Lung microvascular endothelial cell (primary cell): Measurements from ENCODE around the gene CLEC5A. TPM values are rescaled to one million over a fixed set of nuclear protein-coding genes. Genes with fewer than 3 reads are reported as not detected.
"Not testable (repeated sequence)": the region's sequence is repeated elsewhere in the genome, so short reads cannot be mapped to it uniquely, and the experiment has no call there.

Experiments used
- DNase-seq, 2 donors: peaks; one replicate each; pipeline versions ENCODE4 v3.0.0 to v3.0.0-alpha.2; 2010; ENCODE audit warnings: low read depth in 2 of 2
- total RNA-seq: library from RNA; depleted of rRNA; stranded (reverse); fragments of >200 nt; gene quantifications from 2 replicates; pipeline ENCODE4 v1.2.1, GENCODE V29; 2014

CLEC5A gene
- total RNA-seq, 1 donor from 2014 or later, result not detected

DNA sequence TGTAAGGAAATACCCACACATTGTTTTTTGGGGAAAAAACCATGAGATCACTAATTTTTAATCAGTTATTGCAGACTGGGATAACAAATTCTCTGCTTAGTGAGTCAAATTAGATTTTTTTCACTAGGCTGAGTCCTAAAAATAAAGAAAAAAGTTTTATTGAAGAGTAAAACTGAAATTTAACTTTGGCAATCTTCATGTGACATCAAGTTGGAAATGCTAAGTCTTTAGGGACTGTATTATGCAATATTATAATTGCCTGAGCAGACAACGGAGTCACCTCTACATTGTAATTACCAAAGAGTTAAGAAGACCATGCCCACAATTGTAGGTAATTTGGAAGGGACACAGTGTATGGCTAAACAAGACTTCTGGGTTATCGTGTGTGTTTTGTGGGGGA is 2.2 kb upstream of the CLEC5A start:
- no peak for DNase-seq

DNA sequence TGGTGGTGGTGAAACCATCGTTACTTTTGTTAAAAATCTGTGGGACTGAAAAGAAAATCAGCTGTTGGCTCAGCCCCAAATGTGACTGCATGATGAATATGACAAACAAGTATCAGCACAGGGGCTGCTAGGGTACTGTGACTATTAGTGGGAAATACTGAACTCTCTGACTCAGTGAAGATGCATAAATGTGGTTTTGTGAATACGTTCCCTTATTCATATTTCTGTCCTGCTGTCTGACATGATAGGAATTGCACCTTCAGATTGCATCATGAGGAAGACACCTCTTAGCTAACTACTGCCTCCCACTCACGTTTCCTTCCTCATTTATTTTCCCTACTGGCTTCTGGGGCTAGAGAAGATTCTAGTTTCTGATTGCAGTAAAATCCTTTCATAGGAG is 1.4 kb downstream of the CLEC5A start:
- no peak for DNase-seq

DNA sequence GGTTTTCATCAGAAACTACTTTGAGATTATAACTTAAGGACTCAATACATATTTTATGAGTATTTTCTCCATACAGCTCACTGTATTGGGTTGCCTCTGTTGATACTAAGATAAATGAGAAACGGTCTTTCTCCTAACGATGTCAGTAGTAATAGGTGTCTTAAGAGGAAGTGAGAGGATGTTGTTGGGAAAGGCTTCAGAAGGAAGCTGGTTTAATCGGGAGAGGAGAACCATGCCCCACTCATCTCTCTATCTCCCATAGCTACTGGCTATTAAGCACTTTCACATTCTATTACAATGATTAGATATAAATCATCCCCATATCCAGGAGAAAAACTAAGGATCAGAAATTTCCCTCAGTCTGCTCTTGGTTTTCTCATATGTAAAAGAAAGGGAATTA is 2.0 kb downstream of the CLEC5A start:
- DNase-seq, result no peak

DNA sequence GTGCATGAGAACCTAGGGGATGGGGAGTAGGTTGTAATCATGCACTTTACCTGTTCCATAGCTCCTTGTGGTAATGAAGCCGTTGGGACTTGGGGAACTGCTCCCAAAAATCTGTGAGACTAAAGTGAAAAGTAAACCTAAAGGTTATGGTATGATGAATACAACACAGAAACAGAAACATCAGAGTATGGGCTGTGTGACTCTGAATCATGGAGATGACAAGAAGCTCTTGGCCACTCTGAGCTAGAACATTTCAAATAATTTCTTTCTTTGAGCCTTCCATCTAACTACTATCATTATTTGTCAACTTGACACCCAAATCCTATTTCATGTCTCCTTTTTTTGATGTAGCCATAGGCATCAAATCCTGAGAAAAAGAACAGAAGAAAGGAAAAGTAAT is 2.9 kb downstream of the CLEC5A start:
- no peak for DNase-seq

DNA sequence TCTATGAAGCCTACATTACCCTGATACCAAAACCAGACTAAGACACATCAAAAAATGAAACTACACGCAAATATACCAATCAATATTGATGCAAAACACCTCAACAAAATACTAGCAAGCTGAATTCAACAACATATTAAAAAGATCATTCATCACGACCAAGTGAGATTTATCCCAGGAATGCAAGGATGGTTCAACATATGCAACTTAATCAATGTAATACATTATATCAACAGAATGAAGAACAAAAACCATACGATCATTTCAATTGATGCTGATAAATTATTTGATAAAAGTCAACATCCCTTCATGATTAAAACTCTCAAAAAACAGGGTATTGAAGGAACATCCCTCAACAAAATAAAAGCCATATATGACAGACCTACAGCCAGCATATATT is 5.7 kb downstream of the CLEC5A start:
- no peak for DNase-seq

DNA sequence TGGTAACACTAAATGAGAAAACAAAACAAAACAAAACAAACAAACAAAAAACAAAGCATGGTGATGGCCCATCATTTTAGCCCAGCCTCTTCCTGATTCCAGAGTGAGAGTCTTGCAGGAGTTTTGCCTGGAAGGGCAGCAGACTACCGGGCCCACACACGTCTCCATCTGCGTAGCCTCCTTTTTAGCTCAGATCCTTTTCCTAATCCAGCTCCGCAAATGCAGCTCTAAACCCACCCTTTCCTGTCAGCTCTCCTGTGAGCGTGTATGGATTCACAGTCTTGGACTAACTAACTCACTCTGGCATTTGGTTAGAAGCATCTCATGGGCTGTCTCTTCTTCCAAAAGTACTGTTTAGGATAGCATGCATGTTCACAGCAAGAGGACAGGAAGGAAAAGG is 16.6 kb downstream of the CLEC5A start:
- DNase-seq, result no peak

DNA sequence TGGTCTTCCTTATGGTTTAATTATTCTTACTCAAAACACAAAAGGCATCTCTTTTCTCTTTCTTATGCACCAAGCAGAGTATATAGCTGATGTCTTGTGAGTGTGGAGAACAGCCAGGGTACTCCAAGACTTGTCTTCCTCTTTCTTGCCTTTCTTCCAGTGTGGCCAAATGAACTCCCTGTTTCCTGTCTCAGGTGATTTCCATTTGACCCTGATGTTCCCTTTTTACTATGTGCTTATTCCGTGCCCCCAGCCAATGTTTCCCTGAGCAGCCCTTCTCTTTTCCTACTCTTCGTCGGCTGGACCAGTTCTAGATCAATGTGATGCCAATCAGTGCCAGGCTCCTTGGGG is 18.0 kb downstream of the CLEC5A start:
- DNase-seq, result no peak

DNA sequence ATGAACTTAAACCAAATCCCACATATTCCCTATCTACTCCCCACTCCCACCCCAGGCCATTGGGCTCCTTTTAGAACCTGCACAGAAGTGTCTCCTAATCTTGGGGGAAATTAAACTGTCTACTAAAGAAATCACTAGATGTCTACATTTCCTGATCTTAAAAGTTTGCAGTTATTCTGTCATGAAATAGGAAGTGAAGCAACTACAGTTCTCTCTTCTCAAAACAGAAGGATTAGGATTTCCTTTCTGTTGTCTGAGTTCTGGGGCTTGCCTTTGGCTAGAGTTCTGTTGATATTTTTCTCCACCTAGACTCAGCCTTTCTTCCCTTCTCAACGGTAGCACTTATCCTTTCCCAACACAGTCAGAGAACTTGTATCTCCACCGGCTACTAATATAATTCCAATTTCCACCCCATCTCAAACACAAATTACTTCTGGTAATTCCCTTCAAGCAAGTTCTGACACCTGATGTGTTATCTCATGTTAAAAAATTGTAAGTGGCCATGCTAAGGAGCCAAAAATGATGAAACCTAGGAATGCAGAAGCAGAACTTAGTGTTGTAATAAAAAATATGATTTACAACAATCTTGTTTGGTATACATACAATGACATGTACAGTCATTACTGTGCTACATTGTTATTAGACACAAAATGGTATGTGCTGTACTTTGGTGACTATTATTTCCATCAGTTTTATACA is 18.5 kb downstream of the CLEC5A start:
- no peak for DNase-seq

DNA sequence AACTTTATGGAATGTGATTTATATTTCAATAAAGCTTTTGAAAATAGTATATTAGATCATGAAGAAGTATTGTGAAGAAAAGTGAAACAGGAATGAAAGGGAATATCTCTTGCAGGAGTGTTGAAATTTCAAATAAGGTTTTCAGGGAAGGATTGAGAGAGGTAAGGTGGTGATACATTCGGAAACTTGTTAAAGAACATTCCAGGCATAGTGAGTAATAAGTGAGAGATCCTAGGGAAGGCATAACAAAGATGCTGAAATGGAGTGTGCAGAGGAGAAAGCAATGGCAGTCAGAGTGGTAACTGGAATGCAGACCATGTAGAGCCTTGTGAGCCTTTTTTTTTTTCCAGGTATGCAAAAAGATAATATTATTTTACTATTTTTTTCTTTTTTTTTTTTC is 26.5 kb downstream of the CLEC5A start:
- no peak for DNase-seq

DNA sequence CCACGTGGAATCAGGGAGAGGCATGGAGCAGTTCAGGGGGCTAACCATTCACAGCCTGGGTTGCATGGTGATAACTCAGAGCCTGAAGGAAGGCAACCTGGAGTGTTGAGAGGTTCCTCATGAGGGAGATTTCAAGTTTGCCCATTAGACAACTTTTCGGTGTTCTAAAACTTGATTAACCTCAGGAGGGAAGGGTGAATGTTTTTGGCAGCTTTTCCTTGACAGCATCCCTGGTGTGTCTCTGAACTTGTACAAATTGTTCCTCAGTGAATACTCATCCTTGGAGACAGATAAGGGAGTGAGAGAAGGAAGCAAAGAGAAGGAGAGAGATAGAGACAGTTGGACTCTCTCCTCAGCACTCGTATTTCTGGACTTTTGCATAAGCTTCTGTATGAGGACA is 30.7 kb downstream of the CLEC5A start, which contains the start of gene OR9A4:
Gene OR9A4, plus strand, starts transcription at position 301 of the 400 bp plus-strand sequence. CDS start 2,477 bp downstream, outside the sequence.
- no peak for DNase-seq

DNA sequence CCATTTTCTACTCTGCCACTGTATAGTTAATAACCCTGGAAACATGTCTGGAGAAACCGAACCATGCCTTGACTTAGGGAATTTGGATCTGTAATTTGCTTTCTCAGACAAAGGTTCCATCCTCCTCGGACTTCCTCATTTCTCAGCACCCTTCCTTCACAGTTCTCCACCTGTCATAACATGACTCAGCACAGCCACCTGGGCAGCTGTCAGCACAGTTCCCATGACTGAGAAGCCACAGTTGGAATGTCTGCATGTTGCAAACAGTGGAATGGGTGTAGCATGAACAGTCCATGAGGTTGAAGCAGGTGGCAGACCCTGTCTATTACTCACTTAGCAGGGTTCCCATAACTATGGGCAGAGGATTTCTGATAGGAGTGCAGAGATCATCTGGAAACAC is 31.2 kb downstream of the CLEC5A start:
- DNase-seq, result no peak

DNA sequence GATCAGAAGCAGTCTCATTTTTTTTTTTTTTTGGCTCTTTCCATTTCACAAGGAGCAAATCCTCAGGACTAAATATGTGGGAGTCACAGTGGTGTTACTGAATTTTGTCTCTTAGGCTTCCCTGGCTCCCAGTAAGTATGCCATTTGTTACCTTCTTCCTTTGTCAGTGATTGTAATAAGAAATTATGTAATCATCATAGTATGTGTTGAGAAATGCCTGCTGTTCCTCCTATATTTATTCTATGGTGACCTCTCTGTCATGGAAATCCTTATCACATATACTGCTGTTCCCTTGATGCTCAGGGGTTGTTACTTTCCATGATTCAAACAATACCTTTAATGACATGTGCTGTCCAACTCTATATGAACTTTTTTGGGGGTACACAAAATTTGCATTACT is 35.4 kb downstream of the CLEC5A start:
- DNase-seq, result no peak

DNA sequence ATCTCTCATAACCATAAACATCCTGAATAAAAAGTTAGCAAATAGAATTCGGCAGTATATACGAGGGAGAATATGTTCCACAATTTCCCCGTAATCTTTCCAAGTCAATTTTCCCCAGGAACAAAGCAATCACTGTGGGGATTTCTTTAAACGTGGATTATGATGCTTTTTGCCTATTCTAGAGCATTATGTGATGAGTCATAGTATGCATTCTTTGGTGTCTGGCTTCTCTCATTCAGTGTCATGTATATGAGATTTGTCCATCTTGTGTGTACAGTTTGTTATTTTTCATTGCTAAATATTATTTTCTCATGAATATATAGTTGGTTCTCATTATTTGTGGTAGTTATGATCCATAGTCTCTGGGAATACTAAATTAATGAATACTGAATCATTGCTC is 40.5 kb downstream of the CLEC5A start:
- no peak for DNase-seq

DNA sequence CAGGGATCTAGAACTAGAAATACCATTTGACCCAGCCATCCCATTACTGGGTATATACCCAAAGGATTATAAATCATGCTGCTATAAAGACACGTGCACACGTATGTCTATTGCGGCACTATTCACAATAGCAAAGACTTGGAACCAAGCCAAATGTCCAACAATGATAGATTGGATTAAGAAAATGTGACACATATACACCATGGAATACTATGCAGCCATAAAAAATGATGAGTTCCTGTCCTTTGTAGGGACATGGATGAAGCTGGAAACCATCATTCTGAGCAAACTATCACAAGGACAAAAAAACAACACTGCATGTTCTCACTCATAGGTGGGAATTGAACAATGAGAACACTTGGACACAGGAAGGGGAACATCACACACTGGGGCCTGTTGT is 47.4 kb downstream of the CLEC5A start:
- DNase-seq, result not testable (repeated sequence)

DNA sequence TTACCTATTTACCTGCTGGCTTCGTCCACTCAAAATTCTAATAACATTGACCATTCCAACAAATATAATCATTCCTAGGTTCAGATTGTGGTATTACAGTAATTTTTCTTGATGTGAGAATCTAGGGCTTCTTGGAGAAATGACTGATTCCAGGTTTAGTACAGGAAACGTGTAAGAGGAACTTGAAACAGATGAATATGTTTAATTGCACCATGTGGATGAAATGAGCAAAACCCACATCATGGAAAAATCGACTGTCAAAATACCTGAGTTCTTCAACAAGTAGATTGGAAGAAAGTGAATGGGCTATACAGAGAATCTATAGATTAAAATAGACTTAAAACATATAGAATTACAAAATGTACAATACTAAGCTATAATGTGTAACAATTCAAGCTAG is 55.4 kb downstream of the CLEC5A start:
- DNase-seq, result no peak

DNA sequence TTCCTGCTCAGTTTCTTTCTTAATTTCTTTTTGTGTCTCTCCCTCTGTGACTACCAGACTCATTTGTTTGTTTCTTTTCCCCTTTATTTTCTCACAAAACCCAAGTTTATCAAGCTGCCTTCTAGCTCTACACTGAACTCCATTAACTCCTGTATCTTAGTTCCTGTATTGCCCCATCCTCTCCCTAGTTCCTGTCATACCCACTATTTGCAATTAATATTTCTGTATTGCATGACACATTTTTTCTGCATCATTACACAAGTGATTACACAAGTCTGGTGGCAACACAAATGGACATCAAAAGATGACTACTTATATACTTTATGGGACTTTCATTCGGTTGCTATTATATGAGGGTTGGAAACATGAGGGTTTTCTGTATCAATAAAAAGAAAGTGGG is 57.5 kb downstream of the CLEC5A start:
- DNase-seq, result no peak

DNA sequence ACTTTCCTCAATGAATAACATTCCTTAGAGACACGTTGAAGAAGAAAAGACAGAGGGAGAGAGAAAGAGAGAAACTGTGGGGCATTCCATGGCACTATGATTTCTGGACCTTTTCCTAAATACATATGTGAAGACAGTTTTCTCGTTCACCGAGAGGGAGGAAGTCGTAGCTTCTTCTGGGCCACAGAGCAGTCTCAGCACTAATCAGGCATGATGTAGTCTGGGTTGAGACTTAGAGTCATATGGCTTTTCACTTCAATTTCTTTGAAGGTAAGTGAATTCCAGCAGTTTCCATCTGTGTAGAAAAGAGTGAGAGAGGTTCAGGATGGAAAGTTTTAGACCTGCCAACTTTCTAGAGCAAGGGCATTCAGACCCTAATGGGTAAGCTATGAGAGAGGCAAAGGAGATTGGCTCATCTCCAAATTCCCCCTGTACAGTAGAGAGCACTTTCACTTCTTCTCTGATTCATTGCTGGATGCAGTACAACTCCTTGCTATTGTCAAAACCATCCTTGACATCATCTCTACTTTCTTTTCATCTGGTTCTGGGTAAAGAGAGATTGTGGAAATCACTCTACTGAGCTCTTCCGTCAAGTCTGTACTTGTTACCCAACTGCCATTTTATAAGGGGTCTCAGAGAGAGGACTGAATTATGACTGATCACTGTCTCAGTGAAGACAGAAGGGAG is 62.1 kb downstream of the CLEC5A start:
- no peak for DNase-seq

DNA sequence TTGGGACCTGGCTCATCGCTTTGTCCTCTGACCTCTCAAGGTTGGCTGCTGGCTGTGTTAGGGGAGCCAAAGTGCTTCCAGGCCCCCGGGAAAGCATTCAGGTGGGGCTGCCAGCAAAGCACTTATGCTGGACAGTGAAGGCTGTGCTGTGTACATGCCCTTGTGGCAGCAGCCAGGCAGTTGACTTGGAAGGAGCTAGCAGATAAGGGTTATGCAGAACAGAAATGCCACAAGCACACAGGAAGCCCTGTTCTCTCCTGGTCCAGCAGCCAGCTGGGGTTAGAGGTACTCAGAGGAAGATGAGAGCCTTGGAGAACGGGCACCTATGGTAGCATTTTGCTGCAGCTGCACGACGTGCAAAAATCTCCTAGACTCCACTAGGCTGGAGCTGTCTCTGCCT is 65.8 kb downstream of the CLEC5A start:
- DNase-seq, result no peak

DNA sequence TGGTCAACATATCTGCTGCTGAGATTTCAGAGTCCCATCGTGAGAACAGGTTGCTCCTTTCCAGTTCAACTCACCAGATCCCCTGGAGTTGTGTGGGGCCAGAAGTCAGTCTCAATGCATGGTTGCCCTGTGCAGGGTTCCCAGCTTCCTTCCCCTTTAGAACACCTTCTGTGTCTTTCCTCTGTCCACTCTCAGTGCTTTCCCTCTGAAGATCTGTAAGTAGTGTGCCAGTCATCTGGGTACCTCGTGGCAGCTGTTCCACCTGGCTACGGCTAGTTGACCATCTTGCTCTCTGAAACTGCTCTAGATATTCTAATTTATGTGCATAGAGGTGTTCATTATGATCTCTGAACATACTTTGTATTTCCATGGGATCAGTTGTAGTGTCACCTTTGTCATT is 69.4 kb downstream of the CLEC5A start:
- DNase-seq, result no peak
